ENCODE results near the gene ADRA1B. TPM values are rescaled to one million over a fixed set of nuclear protein-coding genes. Genes with fewer than 3 reads are reported as not detected.

ADRA1B gene
- total RNA-seq, 2 experiments from 2014 or later = not detected

- Mint-ChIP-seq H3K27me3 (ENCODE audit: low read depth) (peaks cover 44% of the 10 kb centered on the region), H3K36me3 (ENCODE audit: low read depth) (no peaks in the 10 kb centered on the region), H3K4me3 (peak overlapping the region; percentile 34), H3K27ac (no peak overlapping the region), H3K4me1 (ENCODE audit: low read depth) (peaks cover 6% of the 10 kb centered on the region), H3K9me3 (no peaks in the 10 kb centered on the region)
- DNase-seq = no peak
- CTCF ChIA-PET = interaction anchor here (0.5 to 1.6 kb wide), 6 partner anchors 8 to 473 kb away, joined by 3 to 5 read pairs (median 3); no protein-coding TSS in a partner anchor
- intact Hi-C loops (cut with micrococcal nuclease) = loop anchor here (1.0 to 10.0 kb wide), 5 partner anchors 402 to 762 kb away; no protein-coding TSS in a partner anchor
These were observed 819 bp downstream of the ADRA1B start for GRCh38 chr5:159916841-159917761.

GRCh38 chr5:159917994-159918393, 1.7 kb downstream of the ADRA1B start:
- no peaks in the 10 kb centered on the region for H3K36me3 Mint-ChIP-seq (ENCODE audit: low read depth)
- no peak overlapping the region for H3K4me3 Mint-ChIP-seq
- no peak for DNase-seq
- peaks cover 6% of the 10 kb centered on the region for H3K4me1 Mint-ChIP-seq (ENCODE audit: low read depth)
- CTCF ChIA-PET = interaction anchor here (0.5 kb wide), 1 partner anchor 127 kb away, joined by 3 read pairs; no protein-coding TSS in a partner anchor
- intact Hi-C loops (cut with micrococcal nuclease) = loop anchor here (5.0 to 10.0 kb wide), 2 partner anchors 461 to 763 kb away; no protein-coding TSS in a partner anchor
- H3K9me3 Mint-ChIP-seq = no peaks in the 10 kb centered on the region
- H3K27ac Mint-ChIP-seq = no peak overlapping the region
- H3K27me3 Mint-ChIP-seq (ENCODE audit: low read depth) = peaks cover 40% of the 10 kb centered on the region

GRCh38 chr5:159921721-159922120, 5.4 kb downstream of the ADRA1B start:
- no peak for DNase-seq
- no peak overlapping the region for H3K4me3 Mint-ChIP-seq
- no peaks in the 10 kb centered on the region for H3K36me3 Mint-ChIP-seq (ENCODE audit: low read depth)
- intact Hi-C loops (cut with micrococcal nuclease) = no loop called here
- no peak overlapping the region for H3K27ac Mint-ChIP-seq
- peaks cover 4% of the 10 kb centered on the region for H3K4me1 Mint-ChIP-seq (ENCODE audit: low read depth)
- no peaks in the 10 kb centered on the region for H3K9me3 Mint-ChIP-seq
- CTCF ChIA-PET = interaction anchor here (1.0 kb wide), 1 partner anchor 8 kb away, joined by 3 read pairs; no protein-coding TSS in a partner anchor
- peaks cover 33% of the 10 kb centered on the region for H3K27me3 Mint-ChIP-seq (ENCODE audit: low read depth)

- H3K9me3 Mint-ChIP-seq = no peaks in the 10 kb centered on the region
- no peaks in the 10 kb centered on the region for H3K4me1 Mint-ChIP-seq (ENCODE audit: low read depth)
- no peak overlapping the region for H3K27ac Mint-ChIP-seq
- no peaks in the 10 kb centered on the region for H3K36me3 Mint-ChIP-seq (ENCODE audit: low read depth)
- intact Hi-C loops (cut with micrococcal nuclease) = no loop called here
- peaks cover 23% of the 10 kb centered on the region for H3K27me3 Mint-ChIP-seq (ENCODE audit: low read depth)
- no peak for DNase-seq
- CTCF ChIA-PET = interaction anchor here (1.0 kb wide), 1 partner anchor 9 kb away, joined by 3 read pairs; no protein-coding TSS in a partner anchor
- H3K4me3 Mint-ChIP-seq = no peak overlapping the region
These were observed 6.7 kb downstream of the ADRA1B start for GRCh38 chr5:159923008-159923407.

GRCh38 chr5:159928122-159928909, 12.0 kb downstream of the ADRA1B start:
- H3K36me3 Mint-ChIP-seq (ENCODE audit: low read depth) = no peaks in the 10 kb centered on the region
- H3K4me1 Mint-ChIP-seq (ENCODE audit: low read depth) = no peaks in the 10 kb centered on the region
- CTCF ChIA-PET = no interaction called here
- H3K27ac Mint-ChIP-seq = no peak overlapping the region
- no peaks in the 10 kb centered on the region for H3K9me3 Mint-ChIP-seq
- DNase-seq = no peak
- intact Hi-C loops (cut with micrococcal nuclease) = no loop called here
- no peak overlapping the region for H3K4me3 Mint-ChIP-seq
- H3K27me3 Mint-ChIP-seq (ENCODE audit: low read depth) = peaks cover 20% of the 10 kb centered on the region

GRCh38 chr5:159929176-159929575, 12.9 kb downstream of the ADRA1B start:
- CTCF ChIA-PET = no interaction called here
- no peak overlapping the region for H3K4me3 Mint-ChIP-seq
- H3K27ac Mint-ChIP-seq = no peak overlapping the region
- H3K36me3 Mint-ChIP-seq (ENCODE audit: low read depth) = no peaks in the 10 kb centered on the region
- intact Hi-C loops (cut with micrococcal nuclease) = no loop called here
- H3K4me1 Mint-ChIP-seq (ENCODE audit: low read depth) = no peaks in the 10 kb centered on the region
- H3K27me3 Mint-ChIP-seq (ENCODE audit: low read depth) = peaks cover 20% of the 10 kb centered on the region
- no peaks in the 10 kb centered on the region for H3K9me3 Mint-ChIP-seq
- no peak for DNase-seq

- CTCF ChIA-PET = no interaction called here
- no peaks in the 10 kb centered on the region for H3K9me3 Mint-ChIP-seq
- no peak for DNase-seq
- H3K4me1 Mint-ChIP-seq (ENCODE audit: low read depth) = no peaks in the 10 kb centered on the region
- no peak overlapping the region for H3K4me3 Mint-ChIP-seq
- no peak overlapping the region for H3K27ac Mint-ChIP-seq
- H3K27me3 Mint-ChIP-seq (ENCODE audit: low read depth) = peaks cover 16% of the 10 kb centered on the region
- intact Hi-C loops (cut with micrococcal nuclease) = no loop called here
- no peaks in the 10 kb centered on the region for H3K36me3 Mint-ChIP-seq (ENCODE audit: low read depth)
These were observed 17.5 kb downstream of the ADRA1B start for GRCh38 chr5:159933531-159934485.

GRCh38 chr5:159935946-159936345, 19.7 kb downstream of the ADRA1B start:
- Mint-ChIP-seq H3K4me3 (no peak overlapping the region), H3K27me3 (ENCODE audit: low read depth) (peaks cover 22% of the 10 kb centered on the region), H3K27ac (no peak overlapping the region), H3K9me3 (no peaks in the 10 kb centered on the region), H3K4me1 (ENCODE audit: low read depth) (no peaks in the 10 kb centered on the region), H3K36me3 (ENCODE audit: low read depth) (no peaks in the 10 kb centered on the region)
- CTCF ChIA-PET = no interaction called here
- intact Hi-C loops (cut with micrococcal nuclease) = no loop called here
- DNase-seq = no peak

- H3K27me3 Mint-ChIP-seq (ENCODE audit: low read depth) = peaks cover 22% of the 10 kb centered on the region
These were observed 20.5 kb downstream of the ADRA1B start for GRCh38 chr5:159936686-159937329.

GRCh38 chr5:159937580-159937979, 21.3 kb downstream of the ADRA1B start:
- Mint-ChIP-seq H3K4me3 (no peak overlapping the region), H3K9me3 (no peaks in the 10 kb centered on the region), H3K36me3 (ENCODE audit: low read depth) (no peaks in the 10 kb centered on the region), H3K4me1 (ENCODE audit: low read depth) (no peaks in the 10 kb centered on the region), H3K27ac (no peak overlapping the region), H3K27me3 (ENCODE audit: low read depth) (peaks cover 17% of the 10 kb centered on the region)
- intact Hi-C loops (cut with micrococcal nuclease) = no loop called here
- CTCF ChIA-PET = no interaction called here
- DNase-seq = no peak

More at GRCh38 chr5:159936686-159937329, 20.5 kb downstream of the ADRA1B start:
- Mint-ChIP-seq H3K36me3 (ENCODE audit: low read depth) (no peaks in the 10 kb centered on the region), H3K4me1 (ENCODE audit: low read depth) (no peaks in the 10 kb centered on the region), H3K9me3 (no peaks in the 10 kb centered on the region), H3K27ac (no peak overlapping the region), H3K4me3 (no peak overlapping the region)
- no peak for DNase-seq
- CTCF ChIA-PET = no interaction called here
- intact Hi-C loops (cut with micrococcal nuclease) = no loop called here

GRCh38 chr5:159943326-159943725, 27.0 kb downstream of the ADRA1B start:
- CTCF ChIA-PET = interaction anchor here (1.2 kb wide), 1 partner anchor 8 kb away, joined by 3 read pairs; no protein-coding TSS in a partner anchor
- no peaks in the 10 kb centered on the region for H3K4me1 Mint-ChIP-seq (ENCODE audit: low read depth)

More at GRCh38 chr5:159943326-159943725, 27.0 kb downstream of the ADRA1B start:
- intact Hi-C loops (cut with micrococcal nuclease) = no loop called here
- H3K27me3 Mint-ChIP-seq (ENCODE audit: low read depth) = peaks cover 13% of the 10 kb centered on the region
- no peaks in the 10 kb centered on the region for H3K9me3 Mint-ChIP-seq
- no peak overlapping the region for H3K27ac Mint-ChIP-seq
- no peaks in the 10 kb centered on the region for H3K36me3 Mint-ChIP-seq (ENCODE audit: low read depth)
- H3K4me3 Mint-ChIP-seq = no peak overlapping the region
- DNase-seq = no peak
